Bronchial epithelial cell (primary cell): ENCODE data around the gene LAMA5. TPM values are rescaled to one million over a fixed set of nuclear protein-coding genes. Genes with fewer than 3 reads are reported as not detected.

Experiments used
- DNase-seq: peaks from one replicate; pipeline ENCODE4 v3.0.0-alpha.2; 2010; ENCODE audit warnings: low read depth
- FAIRE-seq: peaks from 2 replicates; lab custom pipeline; 2011; peaks lifted over from hg19 to GRCh38; lab: Jason Lieb, UNC
- H3K27me3 ChIP-seq: 2 replicates; pipeline ENCODE4 v1.5.1; 2011; ENCODE audit warnings: low read length; ENCODE audit not compliant: control insufficient read depth, insufficient read depth
- H3K36me3 ChIP-seq: 2 replicates; pipeline ENCODE4 v1.5.1; 2011; ENCODE audit warnings: low read length; ENCODE audit not compliant: control insufficient read depth, insufficient read depth
- H3K4me3 ChIP-seq: 2 replicates; pipeline ENCODE4 v1.5.1; 2011; ENCODE audit warnings: mild to moderate bottlenecking, low read depth, low read length, control low read depth
- CTCF ChIP-seq: IDR thresholded peaks from 2 replicates; pipeline ENCODE4 v1.5.1; 2011; ENCODE audit warnings: mild to moderate bottlenecking, moderate library complexity, low read length, control low read depth, inconsistent platforms; ENCODE audit not compliant: insufficient read depth, severe bottlenecking
- total RNA-seq: library from RNA; depleted of rRNA; stranded (reverse); fragments of >200 nt; gene quantifications from 2 replicates; pipeline ENCODE4 v1.2.1, GENCODE V29; 2014

The LAMA5 gene
- total RNA-seq, 1 donor from 2014 or later = 61.6 TPM

- no peaks in the 10 kb centered on the region for H3K27me3 ChIP-seq
- FAIRE-seq (no peak), DNase-seq (peak; percentile 32)
- H3K4me3 ChIP-seq = no peak overlapping the region
- TF ChIP-seq CTCF = peak; percentile 51
- no peaks in the 10 kb centered on the region for H3K36me3 ChIP-seq
Measured at GRCh38 chr20:62405108-62405980, 38.2 kb upstream of the LAMA5 start.

- H3K4me3 ChIP-seq = no peak overlapping the region
- no peak for DNase-seq
- H3K36me3 ChIP-seq = no peaks in the 10 kb centered on the region
- FAIRE-seq = no peak
- H3K27me3 ChIP-seq = no peaks in the 10 kb centered on the region
- TF ChIP-seq CTCF = no peak
Measured at GRCh38 chr20:62404761-62405107, 37.6 kb upstream of the LAMA5 start.

GRCh38 chr20:62404112-62404665, 37.1 kb upstream of the LAMA5 start:
- no peaks in the 10 kb centered on the region for H3K27me3 ChIP-seq
- H3K36me3 ChIP-seq = no peaks in the 10 kb centered on the region
- TF ChIP-seq CTCF = no peak
- no peak overlapping the region for H3K4me3 ChIP-seq
- peak; percentile 13 for FAIRE-seq
- DNase-seq = no peak

- no peak for FAIRE-seq
- TF ChIP-seq CTCF = no peak
- Histone ChIP-seq H3K27me3 (no peaks in the 10 kb centered on the region), H3K36me3 (no peaks in the 10 kb centered on the region), H3K4me3 (no peak overlapping the region)
- no peak for DNase-seq
Measured at GRCh38 chr20:62403331-62403730, 36.2 kb upstream of the LAMA5 start.

GRCh38 chr20:62402456-62403150, 35.5 kb upstream of the LAMA5 start:
- FAIRE-seq = no peak
- no peak for TF ChIP-seq CTCF
- H3K36me3 ChIP-seq = no peaks in the 10 kb centered on the region
- H3K4me3 ChIP-seq = no peak overlapping the region
- H3K27me3 ChIP-seq = no peaks in the 10 kb centered on the region
- no peak for DNase-seq
